ENCODE measurements around the gene SORCS2. TPM values are rescaled to one million over a fixed set of nuclear protein-coding genes. Genes with fewer than 3 reads are reported as not detected.

Gene SORCS2
- total and polyA plus RNA-seq, 2 of the 8 experiments (the other 6 are each of a cell fraction or from before 2014, with no cell fraction given), result 0.36 to 1.8 TPM

DNA sequence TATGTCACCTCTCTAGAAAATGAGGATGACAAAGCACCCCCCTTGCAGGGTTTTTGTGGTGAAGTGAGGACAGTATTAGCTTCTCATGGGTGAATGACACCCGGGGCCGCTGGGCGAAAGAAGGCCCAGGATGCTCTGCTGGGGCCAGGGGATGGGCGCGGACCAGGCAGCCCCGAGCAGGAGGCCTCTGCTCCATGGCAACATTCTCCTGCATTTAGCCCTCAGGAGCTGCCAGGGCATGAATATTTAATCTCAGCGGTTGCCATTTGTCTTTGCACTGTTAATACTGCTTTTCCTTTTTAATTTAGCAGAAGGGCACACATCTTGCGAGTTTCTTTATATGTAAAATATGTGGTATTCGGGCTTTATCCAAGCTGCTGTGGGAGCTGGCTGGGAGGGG is 272.7 kb downstream of the SORCS2 start:
- no peaks in the 10 kb centered on the region for H3K79me1 ChIP-seq (ENCODE audit: low read depth, low read length)
- H3K56ac ChIP-seq (replicated peaks; ENCODE audit: insufficient read length, low read depth, low read length), result no peak overlapping the region
- H3K27ac ChIP-seq (ENCODE audit: low read depth, low read length), result no peak overlapping the region
- H2BK12ac ChIP-seq (ENCODE audit: low read depth, low read length), result no peak overlapping the region
- H3K9ac ChIP-seq (replicated peaks in 1 of 4; ENCODE audit: extremely low read depth in 1 of 4, low read depth in 3 of 4, low read length in 3 of 4), result no peak overlapping the region
- no peak overlapping the region for H3K4me2 ChIP-seq (ENCODE audit: insufficient read depth in 1 of 2, low read depth in 2 of 2, low read length in 2 of 2)
- peaks cover 0 to 14% (median 10%) of the 10 kb centered on the region in 4 experiments; a peak in 6 of 7 replicates for H3K4me1 ChIP-seq (replicated peaks in 1 of 4; ENCODE audit: control insufficient read depth in 3 of 4, insufficient read depth in 4 of 4, low read length in 3 of 4)
- H2AK5ac ChIP-seq (ENCODE audit: low read depth, low read length), result no peak overlapping the region
- no peaks in the 10 kb centered on the region for H3K27me3 ChIP-seq (replicated peaks in 1 of 4; ENCODE audit: control insufficient read depth in 3 of 4, extremely low read depth in 1 of 4, insufficient read depth in 3 of 4, low read length in 3 of 4)
- 90% methylated on average over 9 of the region's 9 CpGs; no CpG with 5 or more reads in 1 of the 2 experiments for WGBS, 2 experiments (ENCODE audit: extremely low coverage in 1 of 2, insufficient coverage in 1 of 2, insufficient read length in 1 of 2, insufficient replicate concordance in 2 of 2, low coverage in 1 of 2, low lambda C conversion rate in 2 of 2, missing lambda C conversion rate in 1 of 2)
- peaks cover 0 to 2% of the 10 kb centered on the region in 2 experiments for H4K20me1 ChIP-seq (replicated peaks in 1 of 2; ENCODE audit: control insufficient read depth in 1 of 2, insufficient read depth in 2 of 2, low read length in 2 of 2)
- DNase-seq (ENCODE audit: low read depth in 1 of 2, low spot score in 2 of 2) (no peak), FAIRE-seq (no peak)
- no peak overlapping the region for H3K4ac ChIP-seq (replicated peaks; ENCODE audit: insufficient read length, low read depth, low read length)
- H2BK5ac ChIP-seq (ENCODE audit: low read depth, low read length), result no peak overlapping the region
- H4K5ac ChIP-seq (ENCODE audit: insufficient read length, low read depth, low read length), result no peak overlapping the region
- no peak overlapping the region for H3K4me3 ChIP-seq (ENCODE audit: extremely low read depth in 1 of 4, insufficient read depth in 2 of 4, low read depth in 3 of 4, low read length in 4 of 4)
- no peak overlapping the region for H4K91ac ChIP-seq (replicated peaks; ENCODE audit: insufficient read length, low read length)
- H2BK15ac ChIP-seq (ENCODE audit: low read length), result no peak overlapping the region
- no peak overlapping the region; the same call in 1 of the 2 replicates for H4K8ac ChIP-seq (ENCODE audit: extremely low read depth, insufficient read depth, low read length)
- no peaks in the 10 kb centered on the region for H3K36me3 ChIP-seq (ENCODE audit: control insufficient read depth in 2 of 4, insufficient read depth in 4 of 4, low read length in 3 of 4)
- H2BK20ac ChIP-seq (ENCODE audit: low read length), result no peak overlapping the region
- POLR2A ChIA-PET (ENCODE audit: partially characterized antibody), result no interaction called here
- H3K9me3 ChIP-seq (ENCODE audit: insufficient read depth in 2 of 2, low read depth in 1 of 2, low read length in 1 of 2), result peaks cover 7% of the 10 kb centered on the region in 2 experiments; a peak in 3 of 4 replicates
- no peak overlapping the region for H3K18ac ChIP-seq (ENCODE audit: extremely low read depth, low read length)
- no peak overlapping the region for H3K23ac ChIP-seq (ENCODE audit: insufficient read length)
- H2BK120ac ChIP-seq (replicated peaks; ENCODE audit: low read depth, low read length), result no peak overlapping the region
- no peak overlapping the region for H3K14ac ChIP-seq (ENCODE audit: insufficient read length)
- no peak overlapping the region for H2AFZ ChIP-seq (ENCODE audit: low read length)
- CTCF ChIA-PET (ENCODE audit: partially characterized antibody), result interaction anchor here (0.9 to 1.3 kb wide), 3 partner anchors 54 to 138 kb away, joined by 3 to 4 read pairs (median 3); no protein-coding TSS in a partner anchor
- no peaks in the 10 kb centered on the region for H3K79me2 ChIP-seq (ENCODE audit: control insufficient read depth in 1 of 2, insufficient read depth in 2 of 2, low read length in 2 of 2)
- H3K23me2 ChIP-seq (ENCODE audit: low read depth, low read length), result peaks cover 5% of the 10 kb centered on the region; the same call in 1 of the 2 replicates
- no peak for TF ChIP-seq YY1 (IDR thresholded peaks at IDR 0.05; ENCODE audit: low read depth, low read length)
- TF ChIP-seq TBP (IDR thresholded peaks at IDR 0.05; ENCODE audit: low read depth, low read length), result no peak
- no peak for TF ChIP-seq TAF7 (optimal IDR thresholded peaks at IDR 0.05; ENCODE audit: borderline replicate concordance, low read depth, low read length)
- no peak for TF ChIP-seq TCF12 (IDR thresholded peaks at IDR 0.05; ENCODE audit: low read depth, low read length)
- TF ChIP-seq SP1 (IDR thresholded peaks at IDR 0.05; ENCODE audit: low read depth, low read length), result no peak
- TF ChIP-seq POLR2A (IDR thresholded peaks at IDR 0.05; ENCODE audit: control extremely low read depth in 1 of 2, low read depth in 2 of 2, low read length in 2 of 2), result no peak
- TF ChIP-seq BACH1 (IDR thresholded peaks at IDR 0.05; ENCODE audit: low read length), result no peak
- TF ChIP-seq SIX5 (IDR thresholded peaks at IDR 0.05; ENCODE audit: low read depth, low read length), result no peak
- TF ChIP-seq CBX8 (IDR thresholded peaks at IDR 0.05; ENCODE audit: borderline replicate concordance, low read depth, low read length), result no peak
- TF ChIP-seq SRF (IDR thresholded peaks at IDR 0.05; ENCODE audit: low read depth, low read length), result no peak
- TF ChIP-seq FOSL1 (IDR thresholded peaks at IDR 0.05; ENCODE audit: insufficient read depth, low read depth, low read length), result no peak
- no peak for TF ChIP-seq CBX5 (IDR thresholded peaks at IDR 0.05; ENCODE audit: low read depth, low read length)
